OCI-LY3 (cell line): Measurements from ENCODE around the gene DUS2.

Experiments used
- H2AFZ ChIP-seq: fragments of 200-600, 300-600 bp; shearing (Covaris generic); 2 replicates; pipeline ENCODE4 v1.6.0; 2014; ENCODE audit warnings: antibody characterized with exemption, low read depth, low read length
- H3K27ac ChIP-seq: fragments of 200-600, 300-600 bp; sonication (generic); 2 replicates; pipeline ENCODE4 v1.5.1; 2014; ENCODE audit warnings: mild to moderate bottlenecking, low read length, moderate library complexity, mixed read lengths
- H3K27me3 ChIP-seq: fragments of 200-600, 300-600 bp; sonication (generic); 2 replicates; pipeline ENCODE4 v1.6.1; 2014; ENCODE audit warnings: low read depth, low read length, mixed read lengths
- H3K36me3 ChIP-seq: fragments of 200-600, 300-600 bp; sonication (generic); replicated peaks from 2 replicates; pipeline ENCODE3; 2014; ENCODE audit warnings: low read depth, low read length, mixed read lengths
- H3K4me1 ChIP-seq: fragments of 300-600, 200-600 bp; sonication (generic); 2 replicates; pipeline ENCODE4 v1.6.1; 2014; ENCODE audit warnings: low read length, mixed read lengths
- H3K4me2 ChIP-seq: fragments of 200-600, 300-600 bp; sonication (generic); 2 replicates; pipeline ENCODE4 v1.6.1; 2014; ENCODE audit warnings: low read length, mixed read lengths
- H3K4me3 ChIP-seq: fragments of 300-600, 200-600 bp; sonication (generic); 2 replicates; pipeline ENCODE4 v1.5.1; 2014; ENCODE audit warnings: antibody characterized with exemption, mild to moderate bottlenecking, low read length, moderate library complexity
- H3K79me2 ChIP-seq: fragments of 300-600, 200-600 bp; shearing (Covaris generic); 2 replicates; pipeline ENCODE4 v1.6.1; 2014; ENCODE audit warnings: mild to moderate bottlenecking, low read length, mixed read lengths
- H3K9ac ChIP-seq: fragments of 300-600, 200-600 bp; shearing (Covaris generic); 2 replicates; pipeline ENCODE4 v1.6.0; 2014; ENCODE audit warnings: mild to moderate bottlenecking, low read length, moderate library complexity
- H3K9me3 ChIP-seq: fragments of 200-600, 300-600 bp; shearing (Covaris generic); 2 replicates; pipeline ENCODE4 v1.6.1; 2014; ENCODE audit warnings: low read length, mixed read lengths; ENCODE audit not compliant: insufficient read depth
- H4K20me1 ChIP-seq: fragments of 200-600, 300-600 bp; sonication (generic); 2 replicates; pipeline ENCODE4 v1.6.1; 2016; ENCODE audit warnings: low read length, mixed read lengths; ENCODE audit not compliant: insufficient read depth
- EZH2phosphoT487 ChIP-seq: fragments of 200-600 bp; shearing (Covaris generic); IDR thresholded peaks from 2 replicates; pipeline ENCODE4 v1.6.1; 2018; ENCODE audit warnings: antibody characterized with exemption, mixed run types, low read depth
- TF ChIP-seq, protein P1 (sequence below): fragments of 200-600, 300-600 bp; sonication (generic); IDR thresholded peaks from 2 replicates; pipeline ENCODE4 v1.5.1; 2014; ENCODE audit warnings: antibody characterized with exemption, low read length, low read depth

DUS2 gene

DNA sequence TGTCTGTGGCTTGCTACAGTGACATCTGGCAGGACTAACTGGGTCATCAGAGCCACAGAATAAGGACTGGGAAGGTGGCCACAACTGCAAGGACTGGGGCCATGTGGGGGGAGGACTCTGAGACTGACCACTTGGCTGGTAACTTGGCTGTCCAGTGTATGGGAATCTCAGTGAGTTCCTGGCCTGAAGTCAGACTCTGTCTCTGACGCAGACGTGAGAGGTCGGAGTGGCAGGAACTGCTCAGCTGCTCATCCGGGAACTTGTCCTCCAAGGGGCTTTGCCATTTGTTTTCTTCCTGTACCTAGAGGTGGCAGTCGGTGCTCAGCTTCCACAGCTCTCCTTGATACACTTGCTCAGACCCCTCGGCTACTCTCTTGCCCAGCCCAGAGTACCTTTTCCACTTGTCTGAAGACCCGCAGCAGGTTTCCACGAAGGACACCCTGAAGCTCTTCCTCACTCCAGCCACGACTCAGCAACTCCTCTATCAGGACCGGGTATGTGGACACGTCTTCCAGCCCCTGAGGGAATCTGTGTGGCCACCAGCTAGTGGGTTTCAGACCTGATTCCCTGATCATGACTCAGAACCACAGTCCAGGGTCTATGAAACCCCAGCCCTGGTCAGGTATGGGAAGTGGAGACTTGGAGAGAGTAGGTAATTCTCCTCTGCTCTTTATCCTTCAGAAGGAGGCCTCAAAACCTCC is 35.5 kb upstream of the DUS2 start:
- Histone ChIP-seq H3K9me3 (no peaks in the 10 kb centered on the region), H3K79me2 (no peaks in the 10 kb centered on the region), H3K4me2 (no peak overlapping the region), H2AFZ (no peak overlapping the region), H3K36me3 (no peaks in the 10 kb centered on the region), H4K20me1 (no peaks in the 10 kb centered on the region), H3K27me3 (no peaks in the 10 kb centered on the region), H3K27ac (no peak overlapping the region), H3K9ac (no peak overlapping the region), H3K4me1 (peaks cover 54% of the 10 kb centered on the region), H3K4me3 (no peak overlapping the region)
- TF ChIP-seq, protein P1, sequence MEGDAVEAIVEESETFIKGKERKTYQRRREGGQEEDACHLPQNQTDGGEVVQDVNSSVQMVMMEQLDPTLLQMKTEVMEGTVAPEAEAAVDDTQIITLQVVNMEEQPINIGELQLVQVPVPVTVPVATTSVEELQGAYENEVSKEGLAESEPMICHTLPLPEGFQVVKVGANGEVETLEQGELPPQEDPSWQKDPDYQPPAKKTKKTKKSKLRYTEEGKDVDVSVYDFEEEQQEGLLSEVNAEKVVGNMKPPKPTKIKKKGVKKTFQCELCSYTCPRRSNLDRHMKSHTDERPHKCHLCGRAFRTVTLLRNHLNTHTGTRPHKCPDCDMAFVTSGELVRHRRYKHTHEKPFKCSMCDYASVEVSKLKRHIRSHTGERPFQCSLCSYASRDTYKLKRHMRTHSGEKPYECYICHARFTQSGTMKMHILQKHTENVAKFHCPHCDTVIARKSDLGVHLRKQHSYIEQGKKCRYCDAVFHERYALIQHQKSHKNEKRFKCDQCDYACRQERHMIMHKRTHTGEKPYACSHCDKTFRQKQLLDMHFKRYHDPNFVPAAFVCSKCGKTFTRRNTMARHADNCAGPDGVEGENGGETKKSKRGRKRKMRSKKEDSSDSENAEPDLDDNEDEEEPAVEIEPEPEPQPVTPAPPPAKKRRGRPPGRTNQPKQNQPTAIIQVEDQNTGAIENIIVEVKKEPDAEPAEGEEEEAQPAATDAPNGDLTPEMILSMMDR: no peak
- no peak for TF ChIP-seq EZH2phosphoT487

DNA sequence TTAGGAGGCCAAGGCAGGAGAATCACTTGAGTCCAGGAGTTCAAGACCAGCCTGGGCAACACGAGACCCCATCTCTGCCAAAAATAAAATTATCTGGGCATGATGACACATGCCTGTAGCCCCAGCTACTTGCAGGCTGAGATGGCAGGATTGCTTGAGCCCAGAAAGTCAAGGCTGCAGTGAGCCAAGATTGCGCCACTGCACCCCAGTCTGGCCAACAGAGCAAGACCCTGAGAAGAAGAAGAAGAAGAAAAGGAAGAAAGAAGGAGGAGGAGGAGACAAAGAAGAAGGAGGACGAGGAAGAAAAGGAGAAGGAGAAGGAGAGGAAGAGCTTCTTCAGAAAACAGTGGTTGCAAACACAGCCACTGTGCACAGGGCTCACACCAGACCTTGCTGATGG is 34.4 kb upstream of the DUS2 start:
- Histone ChIP-seq H3K4me3 (no peak overlapping the region), H3K9ac (no peak overlapping the region), H3K9me3 (no peaks in the 10 kb centered on the region), H3K36me3 (no peaks in the 10 kb centered on the region), H3K4me2 (no peak overlapping the region), H3K4me1 (peaks cover 60% of the 10 kb centered on the region), H2AFZ (no peak overlapping the region), H3K27me3 (no peaks in the 10 kb centered on the region), H3K79me2 (no peaks in the 10 kb centered on the region), H3K27ac (no peak overlapping the region), H4K20me1 (no peaks in the 10 kb centered on the region)
- TF ChIP-seq EZH2phosphoT487: no peak
- TF ChIP-seq, protein P1: no peak

DNA sequence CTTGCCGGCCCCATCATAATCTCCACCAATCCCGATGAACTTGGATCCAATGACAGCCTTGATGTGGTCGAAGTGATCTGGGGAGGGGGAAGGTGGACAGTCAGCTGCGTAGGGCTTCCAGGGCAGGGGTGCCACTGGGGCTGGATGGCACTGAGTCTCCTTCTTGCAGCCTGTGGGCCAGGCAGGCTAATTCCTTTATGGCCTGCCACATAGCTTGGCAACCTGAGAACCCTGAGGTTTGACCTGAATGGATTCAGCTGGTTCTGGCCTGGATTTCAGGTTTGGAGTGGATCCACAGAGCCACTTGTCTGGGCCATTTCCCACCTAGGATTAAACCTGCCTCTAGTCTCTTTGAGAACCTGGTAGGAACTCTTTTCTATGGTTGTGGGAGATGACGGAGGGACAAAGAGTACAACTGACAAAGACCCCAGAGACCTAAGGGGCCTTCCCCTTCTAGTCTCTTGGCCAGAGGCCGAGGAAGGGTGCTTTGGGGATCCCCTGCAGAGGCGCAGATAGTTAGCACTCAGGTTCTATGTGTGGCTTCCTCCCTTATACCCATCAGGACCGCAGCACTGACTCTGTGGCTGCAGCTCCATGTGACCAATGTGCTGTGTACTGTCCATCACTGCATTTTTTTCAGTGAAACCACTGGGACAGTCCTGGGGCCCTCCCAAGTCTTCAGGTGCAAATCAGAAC is 33.6 kb upstream of the DUS2 start:
- Histone ChIP-seq H3K27ac (peak overlapping the region; percentile 33), H3K4me2 (peak overlapping the region; percentile 38), H3K9me3 (no peaks in the 10 kb centered on the region), H2AFZ (peak overlapping the region; percentile 26; the same call in 1 of the 2 replicates), H3K4me1 (peaks cover 56% of the 10 kb centered on the region), H3K4me3 (no peak overlapping the region), H3K79me2 (no peaks in the 10 kb centered on the region), H3K9ac (peak overlapping the region; percentile 1; the same call in 1 of the 2 replicates), H3K36me3 (no peaks in the 10 kb centered on the region), H3K27me3 (no peaks in the 10 kb centered on the region), H4K20me1 (no peaks in the 10 kb centered on the region)
- TF ChIP-seq EZH2phosphoT487: no peak
- TF ChIP-seq, protein P1: no peak

DNA sequence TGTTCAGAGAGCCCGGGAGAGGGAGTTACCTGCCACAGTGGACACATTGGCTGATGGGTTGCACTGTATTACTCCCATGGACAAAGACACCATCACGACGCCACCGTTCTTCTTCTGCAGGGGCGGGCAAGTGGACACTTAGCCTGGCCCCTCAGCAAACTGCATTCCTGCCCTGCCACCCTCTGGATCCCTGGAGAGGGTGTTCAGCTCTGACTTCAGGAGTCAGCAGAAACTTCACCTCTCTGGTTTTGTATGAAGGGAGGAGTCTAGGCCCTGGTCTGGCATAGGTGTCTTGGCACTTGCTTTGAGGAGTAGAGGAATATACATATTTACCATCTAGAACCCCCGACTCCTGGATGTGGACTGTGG is 33.1 kb upstream of the DUS2 start:
- H2AFZ ChIP-seq: peak overlapping the region; percentile 26; the same call in 1 of the 2 replicates
- no peak overlapping the region for H3K9ac ChIP-seq
- peak overlapping the region; percentile 33 for H3K27ac ChIP-seq
- peak overlapping the region; percentile 38 for H3K4me2 ChIP-seq
- H3K9me3 ChIP-seq: no peaks in the 10 kb centered on the region
- peaks cover 51% of the 10 kb centered on the region for H3K4me1 ChIP-seq
- TF ChIP-seq, protein P1: no peak
- TF ChIP-seq EZH2phosphoT487: no peak
- H3K79me2 ChIP-seq: no peaks in the 10 kb centered on the region
- H4K20me1 ChIP-seq: no peaks in the 10 kb centered on the region
- H3K36me3 ChIP-seq: no peaks in the 10 kb centered on the region
- H3K27me3 ChIP-seq: no peaks in the 10 kb centered on the region
- no peak overlapping the region for H3K4me3 ChIP-seq
